Tibial nerve (tissue), 4 donors: ENCODE data around the gene MYOD1. TPM values are rescaled to one million over a fixed set of nuclear protein-coding genes. Genes with fewer than 3 reads are reported as not detected.

Source experiments
- DNase-seq, 2 donors: peaks; one replicate each; pipeline ENCODE4 v3.0.0-alpha.2; 2019; ENCODE audit warnings: low spot score in 2 of 2
- H3K27ac ChIP-seq, 4 donors: fragments of 200-600 bp; sonication (generic) in 3 of 4; one replicate each; pipeline ENCODE4 v1.5.1; 2017 to 2019; ENCODE audit warnings: mild to moderate bottlenecking in 1 of 4
- H3K27me3 ChIP-seq, 2 donors: fragments of 200-600 bp; sonication (generic) in 1 of 2; one replicate each; pipeline versions ENCODE4 v1.5.1 to v1.6.0; 2017 to 2019
- H3K36me3 ChIP-seq, 3 donors: fragments of 200-600 bp; sonication (generic); one replicate each; pipeline ENCODE4 v1.5.1; 2018 to 2019
- H3K4me1 ChIP-seq, 4 donors: fragments of 200-600 bp; sonication (generic) in 3 of 4; one replicate each; pipeline ENCODE4 v1.5.1; 2017 to 2019
- H3K4me3 ChIP-seq, 4 donors: fragments of 200-600 bp; sonication (generic) in 3 of 4; one replicate each; pipeline ENCODE4 v1.5.1; 2017 to 2019; ENCODE audit warnings: mild to moderate bottlenecking in 1 of 4, moderate library complexity in 1 of 4
- H3K9me3 ChIP-seq, 4 donors: fragments of 200-600 bp; sonication (generic) in 3 of 4; one replicate each; pipeline ENCODE4 v1.5.1; 2017 to 2019
- EP300 ChIP-seq, 2 donors: sonication (generic); formaldehyde crosslinking; IDR thresholded peaks; one replicate each; pipeline ENCODE4 v1.6.1; 2017; ENCODE audit warnings: antibody characterized with exemption in 2 of 2, mild to moderate bottlenecking in 1 of 2
- POLR2A ChIP-seq, 2 donors: fragments of 450-650 bp; IDR thresholded peaks; one replicate each; pipeline ENCODE4 v1.6.1; 2017; ENCODE audit warnings: antibody characterized with exemption in 2 of 2, mild to moderate bottlenecking in 2 of 2, moderate library complexity in 2 of 2
- WGBS, 2 donors: methylation state at CpG; one replicate each; pipeline ENCODE4 v1.1.5; 2018; 5-methylcytosine and 5-hydroxymethylcytosine counted together
- total RNA-seq, 4 donors: library from RNA; depleted of rRNA; stranded (reverse); fragments of >200 nt; gene quantifications; one replicate each; pipeline ENCODE4 v1.1.0, GENCODE V29; 2016
- TF ChIP-seq, protein P1 (sequence below), 5 experiments: fragments of 200-600 bp in 3 of 5; fragments of 450-650 bp in 2 of 5; sonication (generic) in 3 of 5; IDR thresholded peaks; one replicate each; pipeline ENCODE4 v1.5.1; 2016 to 2019; ENCODE audit warnings: antibody characterized with exemption in 5 of 5, mild to moderate bottlenecking in 3 of 5, moderate library complexity in 2 of 5

Gene MYOD1
- total RNA-seq, 4 donors from 2014 or later, result not detected

DNA sequence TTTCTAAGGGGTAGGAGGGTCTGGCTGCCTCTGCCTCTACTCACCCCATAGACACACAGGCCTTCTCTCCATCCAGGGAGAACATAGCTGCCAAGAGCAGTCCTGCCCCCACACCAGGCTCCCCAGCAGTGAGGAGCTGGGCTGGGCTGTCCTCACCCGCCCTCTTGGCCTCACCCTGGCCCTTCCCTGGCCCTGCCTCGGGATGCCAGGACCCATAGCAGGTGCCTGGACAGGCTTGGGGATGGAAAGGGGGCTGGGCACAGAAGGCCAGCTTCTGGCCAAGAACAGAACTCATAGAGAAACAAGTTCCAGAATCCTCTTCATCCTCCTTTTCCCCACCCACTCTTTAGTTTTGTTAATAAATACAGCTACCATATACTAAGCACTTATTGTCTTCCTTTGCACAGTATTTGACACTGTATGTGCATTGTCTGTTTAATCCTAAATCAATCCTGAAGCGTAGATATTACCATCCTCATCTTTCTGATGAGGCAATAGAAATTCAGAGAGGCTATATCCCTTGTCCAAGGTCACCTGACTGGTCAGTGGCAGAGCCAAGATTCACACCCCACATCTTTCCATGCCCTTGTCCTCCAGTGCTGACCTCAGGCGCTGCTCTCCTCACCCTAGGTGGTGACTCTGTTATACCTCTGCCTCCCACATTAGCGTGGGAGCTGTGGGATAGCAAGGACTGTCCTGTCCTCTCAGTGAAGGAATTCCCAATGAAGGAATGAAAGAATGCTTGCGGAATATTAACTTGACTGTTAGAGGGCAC, 22.0 kb upstream of the MYOD1 start:
- Histone ChIP-seq H3K9me3 (no peaks in the 10 kb centered on the region), H3K36me3 (no peaks in the 10 kb centered on the region), H3K4me3 (no peak overlapping the region), H3K4me1 (no peaks in the 10 kb centered on the region), H3K27me3 (peaks cover 0 to 31% of the 10 kb centered on the region in 2 donors), H3K27ac (no peak overlapping the region)
- TF ChIP-seq POLR2A (IDR thresholded peaks at IDR 0.05) (no peak), EP300 (IDR thresholded peaks at IDR 0.05) (no peak)
- TF ChIP-seq, protein P1, sequence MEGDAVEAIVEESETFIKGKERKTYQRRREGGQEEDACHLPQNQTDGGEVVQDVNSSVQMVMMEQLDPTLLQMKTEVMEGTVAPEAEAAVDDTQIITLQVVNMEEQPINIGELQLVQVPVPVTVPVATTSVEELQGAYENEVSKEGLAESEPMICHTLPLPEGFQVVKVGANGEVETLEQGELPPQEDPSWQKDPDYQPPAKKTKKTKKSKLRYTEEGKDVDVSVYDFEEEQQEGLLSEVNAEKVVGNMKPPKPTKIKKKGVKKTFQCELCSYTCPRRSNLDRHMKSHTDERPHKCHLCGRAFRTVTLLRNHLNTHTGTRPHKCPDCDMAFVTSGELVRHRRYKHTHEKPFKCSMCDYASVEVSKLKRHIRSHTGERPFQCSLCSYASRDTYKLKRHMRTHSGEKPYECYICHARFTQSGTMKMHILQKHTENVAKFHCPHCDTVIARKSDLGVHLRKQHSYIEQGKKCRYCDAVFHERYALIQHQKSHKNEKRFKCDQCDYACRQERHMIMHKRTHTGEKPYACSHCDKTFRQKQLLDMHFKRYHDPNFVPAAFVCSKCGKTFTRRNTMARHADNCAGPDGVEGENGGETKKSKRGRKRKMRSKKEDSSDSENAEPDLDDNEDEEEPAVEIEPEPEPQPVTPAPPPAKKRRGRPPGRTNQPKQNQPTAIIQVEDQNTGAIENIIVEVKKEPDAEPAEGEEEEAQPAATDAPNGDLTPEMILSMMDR (IDR thresholded peaks at IDR 0.05), result no peak
- no peak for DNase-seq
- 61 to 68% methylated on average over 6 of the region's 6 CpGs for WGBS, 2 donors

DNA sequence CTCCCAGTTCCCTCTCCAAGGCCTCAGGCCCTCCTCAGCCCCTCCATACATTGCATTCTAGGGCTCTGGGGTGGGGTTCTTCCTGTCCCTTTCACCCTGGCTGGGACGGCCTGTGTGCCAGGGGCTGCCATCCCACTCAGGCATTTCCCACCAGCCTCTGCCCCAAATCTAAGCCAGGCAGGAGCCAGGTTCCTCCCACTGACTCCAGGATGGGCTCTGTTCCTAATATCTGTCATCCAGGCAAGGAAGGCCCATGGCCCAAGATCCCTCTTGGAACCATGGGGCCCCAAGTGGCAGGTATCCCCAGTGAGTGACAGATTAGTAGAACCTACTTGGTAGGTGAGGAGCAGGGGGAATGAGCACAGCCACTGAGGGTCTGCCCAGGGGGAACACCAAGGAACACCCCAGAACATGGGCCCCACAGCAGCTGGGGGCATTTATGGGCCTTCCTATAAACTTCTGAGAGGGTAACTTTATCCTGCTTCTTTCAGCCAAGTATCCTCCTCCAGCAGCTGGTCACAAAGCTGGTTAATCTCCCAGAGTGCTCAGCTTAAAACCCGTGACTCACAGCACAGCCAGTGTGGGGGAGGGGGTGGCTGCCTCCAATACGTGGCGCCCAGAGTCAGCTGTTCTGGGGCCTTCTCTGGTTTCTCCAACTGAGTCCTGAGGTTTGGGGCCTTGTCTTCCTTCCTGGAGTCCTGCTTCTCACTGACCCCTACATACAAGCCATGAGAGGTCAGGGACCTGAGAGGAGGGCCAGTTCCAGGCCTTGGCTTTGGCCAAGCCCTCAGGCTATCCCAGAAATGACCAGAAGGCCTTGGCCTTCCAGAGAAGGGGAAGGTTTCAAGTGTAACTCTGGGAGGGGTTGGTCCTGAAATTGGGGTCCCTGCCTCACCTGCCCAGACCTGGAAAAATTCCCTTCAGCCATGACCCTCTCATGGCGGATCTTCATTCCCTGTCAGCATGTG, 19.9 kb upstream of the MYOD1 start:
- Histone ChIP-seq H3K27me3 (peaks cover 0 to 24% of the 10 kb centered on the region in 2 donors), H3K9me3 (peaks cover 0 to 8% (median 0%) of the 10 kb centered on the region in 4 donors), H3K27ac (no peak overlapping the region), H3K36me3 (no peaks in the 10 kb centered on the region), H3K4me1 (no peaks in the 10 kb centered on the region), H3K4me3 (no peak overlapping the region)
- 68 to 86% methylated on average over 5 of the region's 5 CpGs for WGBS, 2 donors
- no peak for TF ChIP-seq EP300 (IDR thresholded peaks at IDR 0.05)
- TF ChIP-seq, protein P1 (IDR thresholded peaks at IDR 0.05), result no peak
- TF ChIP-seq POLR2A (IDR thresholded peaks at IDR 0.05), result no peak
- no peak for DNase-seq

DNA sequence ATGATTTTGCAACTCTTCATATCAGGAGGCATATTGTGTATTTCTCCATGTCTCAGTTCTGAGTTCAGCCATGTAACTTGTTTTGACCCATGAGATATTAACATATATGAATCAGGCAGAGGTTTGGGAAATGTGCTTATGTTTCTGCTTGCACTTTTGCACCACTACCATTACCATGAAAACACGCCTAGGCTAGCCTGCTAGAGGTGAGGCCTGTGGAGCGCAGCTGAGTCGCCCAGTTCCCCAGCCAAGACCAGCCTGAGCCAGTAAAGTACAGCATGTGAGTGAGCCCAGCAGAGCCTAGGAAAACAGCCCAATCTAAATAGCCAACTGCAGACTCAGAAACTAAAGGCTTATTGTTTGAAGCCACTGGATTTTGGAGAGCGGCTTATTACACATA, 18.4 kb upstream of the MYOD1 start:
- no peaks in the 10 kb centered on the region for H3K36me3 ChIP-seq
- peaks cover 0 to 12% of the 10 kb centered on the region in 2 donors for H3K27me3 ChIP-seq
- WGBS, 2 donors, result 59 to 74% methylated on average over 4 of the region's 4 CpGs
- DNase-seq, result no peak
- TF ChIP-seq POLR2A (IDR thresholded peaks at IDR 0.05), result no peak
- TF ChIP-seq, protein P1 (IDR thresholded peaks at IDR 0.05), result no peak
- no peak for TF ChIP-seq EP300 (IDR thresholded peaks at IDR 0.05)
- peaks cover 0 to 8% (median 0%) of the 10 kb centered on the region in 4 donors for H3K9me3 ChIP-seq
- no peak overlapping the region for H3K27ac ChIP-seq
- no peak overlapping the region for H3K4me3 ChIP-seq
- no peaks in the 10 kb centered on the region for H3K4me1 ChIP-seq

DNA sequence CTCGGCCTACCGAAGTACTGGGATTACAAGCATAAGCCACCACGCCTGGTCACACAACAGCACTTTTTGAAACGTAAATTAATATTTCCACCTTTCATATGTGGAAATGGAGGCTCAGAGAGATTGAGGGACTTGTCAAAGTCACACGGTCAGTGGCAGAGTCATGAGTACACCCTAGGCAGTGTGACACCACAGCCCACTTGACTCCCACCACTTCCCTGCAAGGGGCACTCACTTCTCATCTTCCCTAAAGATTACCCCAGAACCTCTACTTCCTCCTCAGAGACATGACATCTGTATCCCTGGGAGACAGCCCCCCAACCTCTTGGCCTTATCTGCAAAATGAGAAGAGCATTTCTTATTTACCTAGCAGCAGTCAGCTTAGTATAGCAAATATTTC, 16.5 kb upstream of the MYOD1 start:
- Histone ChIP-seq H3K27me3 (no peaks in the 10 kb centered on the region), H3K9me3 (peaks cover 0 to 8% (median 0%) of the 10 kb centered on the region in 4 donors), H3K4me3 (no peak overlapping the region), H3K36me3 (no peaks in the 10 kb centered on the region), H3K4me1 (no peaks in the 10 kb centered on the region), H3K27ac (no peak overlapping the region)
- no peak for DNase-seq
- no peak for TF ChIP-seq EP300 (IDR thresholded peaks at IDR 0.05)
- TF ChIP-seq, protein P1 (IDR thresholded peaks at IDR 0.05), result no peak
- no peak for TF ChIP-seq POLR2A (IDR thresholded peaks at IDR 0.05)
- WGBS, 2 donors, result 60 to 72% methylated on average over 5 of the region's 5 CpGs
